ENCODE results near the gene MYBPC2. TPM values are rescaled to one million over a fixed set of nuclear protein-coding genes. Genes with fewer than 3 reads are reported as not detected.

The MYBPC2 gene
- total RNA-seq, 1 experiment from 2014 or later: not detected

- no peak overlapping the region for H3K4me2 ChIP-seq (ENCODE audit: low read length)
- H3K27ac ChIP-seq (ENCODE audit: low read length): no peak overlapping the region
- H3K36me3 ChIP-seq (ENCODE audit: low read depth, low read length): no peaks in the 10 kb centered on the region
- H3F3A ChIP-seq (ENCODE audit: low read length, unreplicated experiment): no peaks in the 10 kb centered on the region
- H2AFZ ChIP-seq (ENCODE audit: low read length): no peak overlapping the region
- 0 out of 2 replicates have a peak, but pooled peaks cover 3% of the 10 kb centered on the region for H3K79me2 ChIP-seq (ENCODE audit: low read length)
- H3K27me3 ChIP-seq (ENCODE audit: low read length): no peaks in the 10 kb centered on the region
- H4K20me1 ChIP-seq (ENCODE audit: low read length): no peaks in the 10 kb centered on the region
- TF ChIP-seq EZH2phosphoT487 (IDR thresholded peaks at IDR 0.05; ENCODE audit: borderline replicate concordance, low read length) (no peak), EZH2 (IDR thresholded peaks at IDR 0.05; ENCODE audit: low read length, unreplicated experiment) (no peak)
- TF ChIP-seq, protein P1, sequence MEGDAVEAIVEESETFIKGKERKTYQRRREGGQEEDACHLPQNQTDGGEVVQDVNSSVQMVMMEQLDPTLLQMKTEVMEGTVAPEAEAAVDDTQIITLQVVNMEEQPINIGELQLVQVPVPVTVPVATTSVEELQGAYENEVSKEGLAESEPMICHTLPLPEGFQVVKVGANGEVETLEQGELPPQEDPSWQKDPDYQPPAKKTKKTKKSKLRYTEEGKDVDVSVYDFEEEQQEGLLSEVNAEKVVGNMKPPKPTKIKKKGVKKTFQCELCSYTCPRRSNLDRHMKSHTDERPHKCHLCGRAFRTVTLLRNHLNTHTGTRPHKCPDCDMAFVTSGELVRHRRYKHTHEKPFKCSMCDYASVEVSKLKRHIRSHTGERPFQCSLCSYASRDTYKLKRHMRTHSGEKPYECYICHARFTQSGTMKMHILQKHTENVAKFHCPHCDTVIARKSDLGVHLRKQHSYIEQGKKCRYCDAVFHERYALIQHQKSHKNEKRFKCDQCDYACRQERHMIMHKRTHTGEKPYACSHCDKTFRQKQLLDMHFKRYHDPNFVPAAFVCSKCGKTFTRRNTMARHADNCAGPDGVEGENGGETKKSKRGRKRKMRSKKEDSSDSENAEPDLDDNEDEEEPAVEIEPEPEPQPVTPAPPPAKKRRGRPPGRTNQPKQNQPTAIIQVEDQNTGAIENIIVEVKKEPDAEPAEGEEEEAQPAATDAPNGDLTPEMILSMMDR (conservative IDR thresholded peaks at IDR 0.05; ENCODE audit: low read depth, low read length): no peak
- no peak overlapping the region for H3K4me3 ChIP-seq (ENCODE audit: low read length)
- BruUV-seq (replicated peaks): no TSS peak
- ATAC-seq: no peak
- DNase-seq: no peak
- ChIA-PET CTCF (no interaction called here), POLR2A (ENCODE audit: unreplicated experiment) (no interaction called here)
- no peaks in the 10 kb centered on the region for H3K9me3 ChIP-seq (ENCODE audit: low read length)
- no peaks in the 10 kb centered on the region for H3K9me2 ChIP-seq (replicated peaks; ENCODE audit: low read length)
- no peak overlapping the region for H3K9ac ChIP-seq (ENCODE audit: low read length)
- H3K4me1 ChIP-seq (ENCODE audit: insufficient read depth, low read length): peaks cover 10% of the 10 kb centered on the region; the same call in 1 of the 2 replicates
- intact Hi-C loops (cut with micrococcal nuclease): no loop called here
Observed at GRCh38 chr19:50512112-50512998, 79.7 kb downstream of the MYBPC2 start.

- Histone ChIP-seq H3K9me3 (ENCODE audit: low read length) (no peaks in the 10 kb centered on the region), H3K4me3 (ENCODE audit: low read length) (no peak overlapping the region), H4K20me1 (ENCODE audit: low read length) (no peaks in the 10 kb centered on the region), H2AFZ (ENCODE audit: low read length) (no peak overlapping the region), H3K79me2 (ENCODE audit: low read length) (0 out of 2 replicates have a peak, but pooled peaks cover 3% of the 10 kb centered on the region), H3F3A (ENCODE audit: low read length, unreplicated experiment) (no peaks in the 10 kb centered on the region), H3K4me2 (ENCODE audit: low read length) (no peak overlapping the region), H3K36me3 (ENCODE audit: low read depth, low read length) (no peaks in the 10 kb centered on the region), H3K4me1 (ENCODE audit: insufficient read depth, low read length) (peaks cover 10% of the 10 kb centered on the region; the same call in 1 of the 2 replicates), H3K27me3 (ENCODE audit: low read length) (no peaks in the 10 kb centered on the region), H3K9ac (ENCODE audit: low read length) (no peak overlapping the region), H3K9me2 (replicated peaks; ENCODE audit: low read length) (no peaks in the 10 kb centered on the region), H3K27ac (ENCODE audit: low read length) (no peak overlapping the region)
- ATAC-seq: no peak
- ChIA-PET CTCF (no interaction called here), POLR2A (ENCODE audit: unreplicated experiment) (no interaction called here)
- no TSS peak for BruUV-seq (replicated peaks)
- intact Hi-C loops (cut with micrococcal nuclease): no loop called here
- DNase-seq: no peak
- TF ChIP-seq EZH2 (IDR thresholded peaks at IDR 0.05; ENCODE audit: low read length, unreplicated experiment) (no peak), EZH2phosphoT487 (IDR thresholded peaks at IDR 0.05; ENCODE audit: borderline replicate concordance, low read length) (no peak)
- TF ChIP-seq, protein P1 (conservative IDR thresholded peaks at IDR 0.05; ENCODE audit: low read depth, low read length): no peak
Observed at GRCh38 chr19:50512999-50513745, 80.5 kb downstream of the MYBPC2 start.
